Stimulated activated CD8-positive, alpha-beta memory T cell treated with anti-CD3 and anti-CD28 coated beads, Interleukin-12 subunit alpha, Interleukin-12 subunit beta, amount 100 ng/mL, for 4 hours (primary cell): Measurements from ENCODE around the gene TTLL8.

ENCODE experiments used
- DNase-seq: peaks from one replicate; pipeline ENCODE4 v3.0.0-alpha.2; 2020; ENCODE audit warnings: low read depth

Gene TTLL8

DNA sequence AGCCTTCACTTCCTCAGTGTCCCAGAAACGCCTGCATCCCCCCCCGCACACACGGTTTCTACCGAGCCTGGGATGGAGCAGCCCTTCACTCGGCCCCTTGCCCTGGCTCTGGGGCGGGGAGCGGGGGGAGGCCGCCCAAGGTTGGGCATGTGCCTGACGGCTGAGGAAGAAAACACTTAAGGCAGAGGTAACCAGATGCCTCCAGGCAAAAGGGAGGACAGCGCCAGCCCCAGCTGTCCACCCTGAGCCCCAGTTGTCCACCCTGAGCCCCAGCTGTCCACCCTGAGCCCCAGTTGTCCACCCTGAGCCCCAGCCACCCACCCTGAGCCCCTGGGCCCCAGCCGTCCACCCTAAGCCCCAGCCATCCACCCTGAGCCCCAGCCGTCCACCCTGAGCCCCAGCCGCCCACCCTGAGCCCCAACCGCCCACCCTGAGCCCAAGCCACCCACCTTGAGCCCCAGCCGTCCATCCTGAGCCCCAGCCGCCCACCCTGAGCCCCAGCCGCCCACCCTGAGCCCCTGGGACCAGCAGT, 3.8 kb upstream of the TTLL8 start:
- no peak for DNase-seq

DNA sequence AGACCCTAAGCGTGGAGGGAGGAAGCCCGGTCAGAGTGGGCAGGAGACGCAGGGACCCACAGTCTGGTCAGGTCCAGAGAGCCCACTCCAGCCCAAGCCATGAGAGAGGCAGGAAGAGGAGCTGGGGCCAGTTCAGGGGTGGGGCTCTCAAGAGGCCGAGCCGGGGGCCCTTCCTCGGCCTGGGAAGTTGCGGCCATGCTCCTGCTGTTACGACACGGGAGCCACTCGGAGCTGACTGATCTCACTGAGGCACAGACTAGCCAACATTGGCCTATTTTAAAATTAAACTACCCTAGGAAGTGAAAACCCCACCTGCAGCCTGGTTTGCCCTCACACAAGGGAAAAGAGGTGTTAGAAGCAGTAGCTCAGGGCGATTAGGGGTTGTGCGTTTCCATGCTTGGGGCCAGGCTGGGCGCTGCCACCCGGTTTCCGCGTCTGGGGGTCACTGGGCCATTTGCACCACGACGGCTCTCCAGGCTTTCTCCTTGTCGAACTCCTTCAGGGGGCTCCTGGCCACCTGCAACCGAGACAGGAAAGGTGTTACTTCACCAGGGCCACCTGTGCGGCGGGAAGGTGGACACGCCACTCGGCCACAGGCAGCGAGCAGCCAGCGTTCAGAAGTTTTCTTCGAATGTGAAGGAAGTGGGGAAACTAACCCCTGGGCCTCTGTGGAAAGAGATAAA, 3.2 kb upstream of the TTLL8 start:
- DNase-seq, result no peak

DNA sequence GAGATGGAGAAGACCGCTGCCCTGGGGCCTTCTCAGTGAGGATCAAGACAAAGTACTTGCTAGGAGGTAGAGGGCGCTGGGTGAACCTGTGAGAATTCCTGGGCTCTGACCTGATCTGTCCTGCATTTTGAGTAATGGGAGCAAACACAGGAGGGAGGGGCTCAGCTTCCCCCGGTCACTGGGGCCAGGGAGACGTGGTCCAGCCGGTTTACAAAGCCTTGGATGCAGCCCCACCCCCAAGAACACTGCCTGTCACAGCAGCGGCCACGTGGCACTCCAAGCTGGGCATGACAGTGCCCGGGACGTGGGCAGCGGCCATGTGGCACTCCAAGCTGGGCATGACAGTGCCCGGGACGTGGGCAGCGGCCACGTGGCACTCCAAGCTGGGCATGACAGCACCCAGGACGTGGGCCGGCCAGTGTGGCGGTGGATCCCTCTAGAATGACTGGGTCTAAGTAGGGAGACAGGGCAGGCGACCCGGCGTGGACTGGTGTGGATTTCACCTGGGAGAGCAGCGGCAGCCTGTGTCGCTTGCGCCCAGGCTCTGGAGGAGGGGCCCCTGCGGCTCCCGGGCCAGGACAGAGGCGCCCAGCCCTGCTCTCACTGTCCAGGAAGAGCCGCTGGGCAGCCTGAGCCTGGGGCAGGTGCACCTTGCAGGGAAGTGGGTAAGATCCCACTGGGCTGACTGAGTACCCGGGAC, 2.5 kb upstream of the TTLL8 start:
- no peak for DNase-seq

DNA sequence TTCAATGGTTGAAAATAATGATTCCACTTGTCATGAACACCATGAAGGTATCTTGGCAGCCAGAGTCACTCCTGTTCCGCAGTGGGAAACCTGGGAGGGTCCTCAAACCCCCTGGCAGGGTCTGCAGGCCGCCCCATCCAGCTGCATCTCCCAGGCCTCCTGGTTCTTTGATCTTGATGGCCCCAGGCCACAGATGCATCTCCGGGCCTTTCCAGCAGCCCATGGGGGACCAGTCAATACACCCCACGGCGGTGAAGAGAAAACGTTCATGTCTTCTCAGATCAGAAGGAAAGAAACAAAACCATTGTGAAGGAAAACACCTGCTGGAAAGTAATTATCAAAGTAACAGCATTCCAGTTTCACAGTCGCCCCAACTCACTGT, 1.8 kb upstream of the TTLL8 start:
- no peak for DNase-seq

DNA sequence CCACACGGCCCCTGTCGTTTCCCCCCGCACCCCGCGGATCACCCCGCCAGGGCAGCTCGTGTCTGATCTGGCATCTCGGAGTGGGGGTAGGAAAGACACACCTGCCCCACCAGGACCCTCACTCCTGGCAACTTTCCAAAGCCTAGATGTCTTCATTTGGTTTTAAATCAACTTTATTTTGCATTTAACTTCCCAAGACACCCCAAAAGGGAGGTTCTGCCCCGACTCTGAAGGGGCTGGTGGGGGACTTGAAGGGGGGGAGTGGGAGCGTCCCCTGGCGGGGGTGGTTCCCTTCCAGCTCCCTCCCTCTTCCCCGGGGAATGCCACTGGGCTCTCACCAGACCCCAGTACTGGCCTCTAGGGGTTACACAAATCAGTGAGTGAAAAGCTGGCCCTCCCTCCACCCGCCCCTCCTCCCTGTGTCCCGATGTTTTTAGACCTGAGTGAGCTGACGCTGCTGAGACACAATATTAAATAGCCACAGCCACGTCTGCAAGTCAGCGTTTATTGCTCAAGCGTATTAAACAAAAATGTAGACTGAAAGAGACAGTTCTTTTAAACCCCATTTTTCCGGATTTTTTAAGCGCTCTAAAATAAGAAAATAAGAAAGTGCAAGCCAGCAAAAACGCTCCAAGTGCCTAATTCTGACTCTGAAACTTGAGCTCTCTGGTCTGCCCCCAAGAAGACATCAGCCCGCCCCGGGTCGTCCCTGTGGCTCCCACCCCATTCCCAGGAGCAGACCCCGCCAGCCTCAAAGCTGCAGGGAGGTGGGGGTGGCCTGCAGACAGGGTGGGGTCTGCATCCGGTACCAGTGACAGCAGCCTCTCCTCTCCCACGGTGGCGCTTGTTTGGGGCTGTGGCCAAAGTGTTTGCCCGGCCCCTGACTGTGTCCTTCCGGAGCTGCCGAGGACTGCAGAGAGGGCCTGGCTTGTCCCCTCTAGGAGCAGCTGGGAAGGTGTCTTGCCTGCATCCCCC, 1.1 kb upstream of the TTLL8 start:
- no peak for DNase-seq

DNA sequence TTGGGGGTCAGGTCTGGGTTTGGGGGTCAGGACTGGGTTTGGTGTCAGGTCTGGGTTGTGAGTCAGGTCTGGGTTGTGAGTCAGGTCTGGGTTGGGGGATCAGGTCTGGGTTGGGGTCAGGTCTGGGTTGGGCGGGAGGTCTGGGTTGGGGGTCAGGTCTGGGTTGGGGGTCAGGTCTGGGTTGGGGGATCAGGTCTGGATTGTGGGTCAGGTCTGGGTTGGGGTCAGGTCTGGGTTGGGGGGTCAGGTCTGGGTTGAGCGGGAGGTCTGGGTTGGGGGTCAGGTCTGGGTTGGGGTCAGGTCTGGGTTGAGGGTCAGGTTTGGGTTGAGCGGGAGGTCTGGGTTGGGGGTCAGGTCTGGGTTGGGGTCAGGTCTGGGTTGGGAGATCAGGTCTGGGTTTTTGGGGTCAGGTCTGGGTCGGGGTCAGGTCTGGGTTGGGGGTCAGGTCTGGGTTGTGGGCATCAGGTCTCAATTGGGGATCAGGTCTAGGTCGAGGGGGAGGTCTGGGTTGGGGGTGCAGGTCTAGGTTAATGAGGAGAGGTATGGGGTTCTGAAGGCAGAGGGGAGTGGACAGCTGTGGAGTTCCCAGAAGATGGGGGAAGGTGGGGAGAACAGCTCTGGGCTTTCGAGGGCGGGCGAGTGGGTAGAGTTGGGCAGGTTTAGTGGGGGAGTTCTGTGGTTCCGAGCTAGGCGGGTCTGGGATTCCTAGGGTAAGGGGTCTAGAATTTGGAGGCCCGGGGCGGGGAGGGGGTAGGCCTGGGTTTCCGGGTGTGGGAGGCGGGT, 629 bp downstream of the TTLL8 start:
- DNase-seq, result no peak

DNA sequence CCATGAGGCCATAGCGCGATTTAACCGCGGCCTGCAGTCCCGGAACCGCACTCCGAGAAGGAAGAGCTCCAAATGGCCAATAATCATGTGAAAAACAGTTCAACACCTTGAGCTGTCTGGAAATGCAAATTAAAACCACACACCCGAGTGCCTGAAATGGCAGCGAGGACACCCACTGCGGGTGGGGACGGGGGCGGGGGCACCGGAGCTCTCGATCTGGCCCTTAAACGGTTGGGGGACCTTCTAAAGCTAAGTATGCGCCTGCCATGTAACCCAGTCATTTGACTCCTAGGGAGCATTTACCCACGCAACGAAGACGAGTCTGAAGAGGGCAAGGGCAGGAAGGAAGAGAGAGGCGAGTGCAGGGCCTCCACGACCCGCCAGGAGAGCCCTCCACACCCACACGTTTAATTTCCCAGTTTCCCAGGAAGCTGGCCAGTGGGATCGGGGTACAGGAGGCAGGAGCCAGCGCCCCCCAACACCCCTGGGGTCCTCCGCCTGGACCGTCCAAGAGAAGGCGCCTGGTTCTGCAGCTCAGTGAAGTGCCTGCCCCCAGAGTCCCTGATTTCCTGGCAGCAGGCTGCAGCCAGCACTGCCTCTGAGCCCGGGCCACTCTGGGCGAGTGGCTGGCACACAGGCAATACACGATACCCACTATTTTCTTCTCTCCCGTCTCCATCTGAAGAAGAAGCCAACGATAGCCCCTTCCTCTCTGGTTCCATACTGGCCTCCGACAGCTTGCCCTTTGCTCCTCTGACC, 1.7 kb downstream of the TTLL8 start:
- DNase-seq, result no peak

DNA sequence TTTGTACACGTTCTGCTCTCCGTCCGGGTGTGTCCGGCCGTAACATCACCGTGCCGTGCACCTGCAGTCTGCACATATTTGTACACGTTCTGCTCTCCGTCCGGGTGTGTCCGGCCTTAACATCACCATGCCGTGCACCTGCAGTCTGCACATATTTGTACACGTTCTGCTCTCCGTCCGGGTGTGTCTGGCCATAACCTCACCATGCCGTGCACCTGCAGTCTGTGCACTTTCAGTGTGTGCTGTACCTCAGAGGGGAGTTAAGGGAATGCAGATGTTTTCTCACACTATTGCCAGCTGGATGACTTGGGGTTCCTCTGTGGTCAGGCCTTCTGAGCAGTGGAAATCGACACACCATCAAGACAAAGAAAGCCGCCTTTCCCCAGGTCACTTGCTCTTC, 4.2 kb downstream of the TTLL8 start:
- no peak for DNase-seq

DNA sequence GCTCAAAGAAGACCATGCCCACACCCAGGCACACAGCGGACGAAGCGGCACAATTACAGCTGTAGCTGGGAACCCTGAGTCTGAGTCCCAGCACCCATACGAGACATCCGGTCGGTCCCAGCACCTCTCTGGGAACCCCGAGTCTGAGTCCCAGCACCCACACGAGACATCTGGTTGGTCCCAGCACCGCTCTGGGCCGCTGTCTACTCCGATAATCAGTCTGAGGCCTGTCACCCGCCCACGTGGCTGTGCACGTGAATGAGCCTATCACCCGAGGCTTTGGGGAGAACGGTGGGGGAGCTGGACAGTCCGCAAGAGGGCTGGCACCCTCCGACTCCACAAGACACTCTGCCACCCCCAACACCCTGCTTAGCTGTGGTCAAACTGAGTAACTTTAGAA, 6.2 kb downstream of the TTLL8 start:
- no peak for DNase-seq

DNA sequence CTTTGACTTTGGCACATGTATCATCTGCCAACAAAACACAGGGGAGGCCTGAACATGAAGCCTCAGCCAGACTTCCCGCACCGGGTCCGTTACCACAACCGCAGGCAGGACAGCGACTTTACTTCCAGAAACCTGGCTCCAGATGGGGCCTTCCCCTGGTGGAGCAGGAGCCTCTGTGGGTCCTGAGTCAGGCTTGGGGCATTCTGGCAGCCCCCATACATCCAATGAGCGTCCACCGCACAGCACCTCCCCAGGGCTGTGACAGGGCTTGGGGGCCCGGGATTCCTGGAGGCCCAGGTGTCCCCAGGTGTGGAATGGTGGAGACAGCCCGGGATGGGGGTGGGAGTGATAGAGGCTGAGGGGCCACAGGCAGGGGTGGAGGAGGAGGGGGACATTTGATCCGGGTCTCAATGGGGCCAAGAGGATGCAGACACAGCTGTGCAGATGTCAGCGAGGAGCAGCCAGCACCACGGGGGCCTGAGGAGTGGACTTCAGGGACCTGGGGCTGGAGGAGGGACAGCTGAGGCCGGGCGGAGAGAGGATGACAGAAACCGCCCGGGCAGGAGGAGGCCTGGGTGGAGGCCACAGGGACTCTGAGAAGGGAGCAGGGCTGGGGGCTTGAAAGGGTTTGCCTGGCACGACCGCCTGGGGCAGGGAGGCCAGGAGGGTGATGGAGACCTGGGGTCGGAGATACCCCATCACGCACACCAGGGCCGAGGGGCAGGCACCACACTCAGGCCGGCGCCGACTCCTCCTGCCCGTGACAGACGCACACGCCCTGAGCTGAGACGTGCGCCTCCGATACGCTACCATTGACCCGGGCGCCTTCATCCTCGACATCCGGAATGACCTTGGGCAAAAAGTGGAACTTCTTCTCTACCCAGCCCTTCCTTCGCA, 8.6 kb downstream of the TTLL8 start:
- no peak for DNase-seq

DNA sequence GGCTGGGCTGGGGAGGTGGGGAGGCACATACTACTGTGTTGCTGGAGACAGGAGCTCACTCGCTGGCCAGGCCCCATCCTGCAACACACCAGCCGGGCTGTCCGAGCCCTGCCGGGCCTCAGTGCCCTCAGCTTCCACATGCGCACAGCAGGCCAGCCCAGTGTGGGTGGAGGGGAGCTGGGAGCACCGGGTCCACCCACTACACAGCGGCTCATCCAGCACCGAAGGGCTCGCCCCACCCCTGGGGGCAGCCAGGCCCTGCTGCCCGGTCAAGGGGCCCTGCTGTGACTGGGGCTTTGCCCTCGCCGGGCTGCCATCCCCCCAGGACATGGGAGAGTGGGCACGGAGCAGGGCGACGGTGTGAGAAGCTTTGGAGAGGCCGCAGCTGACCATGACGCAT, 9.3 kb downstream of the TTLL8 start:
- DNase-seq, result no peak

DNA sequence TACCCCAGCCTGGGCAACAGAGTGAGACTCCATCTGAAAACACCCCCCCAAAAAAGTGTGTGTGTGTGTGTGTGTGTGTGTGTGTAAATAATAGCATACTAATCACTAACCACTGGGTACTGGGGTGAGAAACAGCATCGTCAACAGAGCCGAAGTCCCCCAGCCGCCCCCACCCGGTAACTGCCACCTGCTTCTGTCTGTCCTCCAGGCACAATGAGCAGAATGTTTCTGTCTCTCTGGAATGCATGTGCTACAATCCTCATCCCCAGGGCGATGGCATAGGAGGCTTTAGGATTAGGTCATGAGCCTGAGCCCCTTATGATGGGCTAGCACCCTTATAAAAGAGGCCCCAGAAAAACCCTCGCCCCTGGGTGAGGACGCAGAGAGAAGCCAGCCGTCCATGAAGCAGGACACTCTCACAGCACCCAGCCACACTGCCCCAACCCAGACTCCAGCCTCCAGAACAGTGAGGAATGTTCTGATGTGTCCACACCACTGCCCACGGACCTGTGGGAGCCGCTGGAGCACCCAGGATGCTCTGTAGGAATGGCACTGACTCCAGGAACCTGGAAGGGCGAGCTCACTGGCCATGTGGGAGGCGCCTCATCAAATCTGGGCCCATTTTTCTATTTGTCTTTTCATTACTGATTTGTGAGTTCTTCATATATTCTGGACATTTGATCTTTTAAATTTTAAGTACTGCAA, 9.9 kb downstream of the TTLL8 start:
- no peak for DNase-seq

DNA sequence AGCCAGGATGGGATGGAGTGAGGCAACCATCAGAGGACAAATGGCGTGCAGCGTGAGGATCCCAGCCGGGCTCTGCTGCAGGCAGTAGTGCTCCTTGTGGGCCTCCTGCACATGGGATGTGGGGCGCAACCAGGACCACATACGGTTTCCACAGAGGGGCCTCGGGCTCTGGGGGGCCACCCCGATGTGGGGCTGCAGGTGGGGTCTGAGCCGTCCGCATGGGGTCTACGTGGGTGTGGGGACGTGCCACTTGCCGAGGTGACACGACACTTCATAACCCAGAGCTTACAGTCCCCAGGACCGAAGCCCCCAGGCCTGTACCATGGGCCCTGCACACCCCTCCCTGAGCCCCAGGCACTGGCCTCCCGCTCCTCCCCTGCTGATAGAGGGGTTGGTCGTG, 10.8 kb downstream of the TTLL8 start:
- no peak for DNase-seq

DNA sequence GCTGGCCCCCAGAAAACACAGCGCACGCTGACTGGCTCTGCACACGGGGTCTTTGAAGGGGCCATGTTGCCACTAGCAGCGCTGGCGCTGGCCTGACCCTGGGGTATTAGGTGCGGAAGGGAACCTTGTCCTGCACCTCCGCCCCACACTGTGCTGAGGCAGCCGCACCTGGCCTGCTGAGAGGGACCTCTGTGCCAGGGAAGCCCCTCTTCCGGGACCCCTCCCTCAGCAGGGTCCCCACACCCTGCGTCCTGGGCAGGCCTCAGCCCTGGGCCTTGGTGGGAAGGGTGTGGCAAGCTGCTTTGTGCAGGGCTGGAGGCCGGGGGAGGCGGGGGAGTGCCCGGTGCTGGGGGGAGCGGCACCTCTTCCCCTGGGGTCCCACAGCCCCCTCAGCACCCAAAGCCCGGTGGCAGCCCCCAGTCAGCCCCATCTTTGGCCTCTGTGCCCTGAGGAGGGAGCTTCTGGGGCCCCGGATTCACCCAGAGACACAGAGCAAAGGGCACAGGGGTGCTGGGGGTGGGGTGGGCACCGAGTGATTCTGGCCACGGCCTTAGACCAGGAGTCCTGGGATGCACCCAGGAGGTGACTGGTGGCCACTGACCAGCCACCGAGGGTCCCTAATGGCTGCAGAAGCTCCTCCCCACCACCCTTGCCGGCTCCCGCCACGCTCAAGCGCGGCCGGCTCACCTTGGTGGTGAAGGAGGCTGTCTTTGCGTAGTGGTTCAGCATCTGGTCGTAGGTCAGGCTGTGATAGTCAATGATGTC, 11.4 kb downstream of the TTLL8 start:
- DNase-seq, result no peak

DNA sequence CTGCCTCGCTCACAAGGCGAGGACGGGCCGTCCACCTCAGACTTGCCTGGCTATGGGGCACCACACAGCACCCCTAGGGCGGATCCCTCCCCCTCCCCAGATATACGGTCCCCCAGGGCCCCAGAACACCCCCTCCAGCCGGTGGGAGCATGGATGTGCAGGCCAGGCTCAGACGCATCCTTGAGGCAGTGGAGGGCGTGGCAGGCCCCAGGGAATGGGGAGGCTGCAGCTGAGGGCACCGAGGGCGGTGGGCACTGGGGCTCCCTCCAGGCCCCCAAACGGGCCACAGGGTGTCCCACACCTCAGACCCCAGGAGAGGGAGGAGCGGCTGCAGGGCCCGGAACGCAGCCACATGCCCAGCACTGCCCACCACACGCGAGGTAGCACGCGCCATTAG, 12.1 kb downstream of the TTLL8 start:
- no peak for DNase-seq

DNA sequence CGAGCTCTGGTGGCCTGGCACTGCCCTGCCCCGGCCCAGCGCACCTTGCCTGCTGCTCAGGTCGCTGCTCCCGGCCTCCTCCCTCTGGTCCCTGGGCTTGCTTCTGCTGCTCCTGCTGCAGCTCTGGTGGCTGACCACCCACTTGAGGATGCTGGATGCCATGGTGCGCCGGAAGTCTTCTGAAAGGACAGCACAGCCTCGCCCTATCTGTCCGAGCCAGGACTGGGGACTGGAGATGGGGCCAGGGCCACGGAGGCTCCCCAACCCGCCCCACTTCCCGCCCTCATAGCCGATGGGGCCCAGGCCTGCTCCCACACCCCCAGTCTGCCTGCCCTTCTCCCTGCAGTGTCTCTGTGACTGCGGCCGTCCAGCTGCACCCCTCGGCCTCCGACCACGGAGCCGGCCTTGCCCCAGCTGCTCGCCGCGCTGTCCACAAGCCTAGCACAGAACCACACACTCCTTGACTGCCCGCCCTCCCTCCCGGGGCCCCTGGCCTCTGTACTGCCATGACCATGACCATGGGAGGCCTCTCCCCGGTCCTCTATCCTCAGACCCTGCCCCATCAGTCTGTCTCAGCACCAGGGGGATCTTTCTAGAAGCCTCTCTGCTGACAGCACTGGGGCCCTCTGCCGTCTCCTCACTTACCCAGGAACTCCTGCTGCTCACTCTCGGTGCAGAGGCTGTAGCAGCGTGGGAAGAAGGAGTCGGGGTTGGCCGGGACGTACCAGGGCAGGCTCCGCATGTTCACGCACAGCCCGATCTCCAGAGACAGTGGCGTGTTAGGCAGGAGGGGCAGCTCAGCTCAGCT, 12.7 kb downstream of the TTLL8 start:
- DNase-seq, result no peak

DNA sequence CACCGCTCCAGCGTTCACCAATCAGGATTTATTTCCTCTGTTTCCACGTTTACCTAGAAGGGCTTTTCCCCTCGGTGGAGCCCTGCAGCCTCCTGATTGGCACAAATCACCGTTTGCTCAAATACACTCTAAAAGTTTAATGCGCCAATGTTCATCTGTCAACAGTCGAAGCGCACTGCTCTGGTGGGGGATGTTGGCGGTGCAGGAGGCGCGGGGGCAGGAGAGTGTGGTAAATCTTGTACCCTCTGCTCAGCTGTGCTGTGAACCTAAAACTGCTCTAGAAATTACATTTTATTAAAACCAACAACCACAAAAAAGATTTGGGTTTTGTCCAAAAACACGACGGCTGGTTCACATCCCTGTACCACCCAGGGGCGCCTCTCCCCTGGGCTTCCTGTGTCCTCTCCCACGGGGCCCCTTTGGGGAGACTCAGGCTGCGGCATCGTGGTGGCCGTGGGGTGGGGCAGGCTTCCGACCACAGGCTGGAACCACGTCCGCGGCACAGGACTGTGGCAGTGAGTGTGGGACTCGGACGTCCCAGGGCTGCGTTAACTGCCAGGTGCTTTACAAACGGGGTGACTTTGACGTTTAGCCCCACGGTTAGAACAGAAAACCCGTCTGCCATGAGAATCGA, 13.5 kb downstream of the TTLL8 start:
- no peak for DNase-seq
